ENCODE measurements around the gene DACT2.

- TF ChIP-seq CTCF (conservative IDR thresholded peaks at IDR 0.05 in 1 of 2, IDR thresholded peaks at IDR 0.05 in 1 of 2; ENCODE audit: low read depth in 1 of 2, low read length in 2 of 2) = no peak
- no peak for TF ChIP-seq EZH2 (IDR thresholded peaks at IDR 0.05; ENCODE audit: low read length, missing control alignments)
Observed at GRCh38 chr6:168303982-168304751, 15.4 kb downstream of the DACT2 start.
